Heart right ventricle (tissue), 16 donors: ENCODE data around the gene SAV1. TPM values are rescaled to one million over a fixed set of nuclear protein-coding genes. Genes with fewer than 3 reads are reported as not detected.
A peak's percentile ranks its signal among the peaks of the same experiment; 100 is the strongest.
"Not testable (repeated sequence)": the region's sequence is repeated elsewhere in the genome, so short reads cannot be mapped to it uniquely, and the experiment has no call there.

ENCODE experiments used
- ATAC-seq, 8 donors: fragments of 200-7000 bp; cut with Tn5 transposase; one replicate each; pipeline ENCODE4 v1.9.1; 2020; ENCODE audit warnings: mild to moderate bottlenecking in 8 of 8, moderate library complexity in 8 of 8, moderate number of reproducible peaks in 1 of 8
- DNase-seq, 2 donors: peaks; one replicate each; pipeline ENCODE4 v3.0.0-alpha.2; 2020
- H3K27ac ChIP-seq, 10 donors: fragments of 200-600 bp; sonication (generic) in 2 of 10; one replicate each; pipeline versions ENCODE4 v1.5.0 to v1.8.0; 2020 to 2022; ENCODE audit warnings: mild to moderate bottlenecking in 3 of 10
- H3K27me3 ChIP-seq, 7 donors: fragments of 200-600 bp; one replicate each; pipeline ENCODE4 v1.8.0; 2021 to 2022; ENCODE audit warnings: mild to moderate bottlenecking in 2 of 7
- H3K36me3 ChIP-seq, 9 donors: fragments of 200-600 bp; sonication (generic) in 1 of 9; one replicate each; pipeline versions ENCODE4 v1.5.0 to v1.8.0; 2020 to 2022; ENCODE audit warnings: mild to moderate bottlenecking in 2 of 9
- H3K4me1 ChIP-seq, 9 donors: fragments of 200-600 bp; sonication (generic) in 1 of 9; one replicate each; pipeline versions ENCODE4 v1.5.0 to v1.8.0; 2020 to 2022; ENCODE audit warnings: mild to moderate bottlenecking in 4 of 9
- H3K4me3 ChIP-seq, 10 donors: fragments of 200-600 bp; sonication (generic) in 2 of 10; one replicate each; pipeline versions ENCODE4 v1.5.0 to v1.8.0; 2020 to 2022; ENCODE audit warnings: mild to moderate bottlenecking in 7 of 10, moderate library complexity in 2 of 10
- H3K9me3 ChIP-seq, 11 donors: fragments of 200-600 bp in 10 of 11; sonication (generic) in 2 of 11; one replicate each; pipeline versions ENCODE4 v1.5.0 to v1.8.0; 2013 to 2022; ENCODE audit warnings: mild to moderate bottlenecking in 2 of 11, control low read depth in 1 of 11, moderate library complexity in 1 of 11
- WGBS, 2 donors: extraction: QIAGEN DNeasy Blood & Tissue Kit; methylation state at CpG; one replicate each; pipeline ENCODE4 v1.1.7; 2013; ENCODE audit warnings: inconsistent platforms in 1 of 2; 5-methylcytosine and 5-hydroxymethylcytosine counted together
- intact Hi-C, 10 donors: fragments of 100-400 bp; cut with DNase I; formaldehyde crosslinking; loops; one replicate each; pipeline versions ENCODE4 v1.11.1 to v1.14.2; 2022
- polyA plus RNA-seq, 2 donors: library from polyadenylated mRNA; stranded (reverse); fragments of 200-250 nt; gene quantifications; one replicate each; pipeline ENCODE4 v1.2.3, GENCODE V29; 2013
- total RNA-seq, 10 donors: library from RNA; stranded (reverse); fragmentation: NEBNext Ultra II Directional in 3 of 10; extraction: Animal tissue kit (Norgen Biotek cat#: 25700) in 3 of 10; gene quantifications; one replicate each; pipeline versions ENCODE4 v1.2.1 to v1.2.4, GENCODE V29; 2021 to 2023
- TF ChIP-seq, protein P1 (sequence below), 9 donors: fragments of 200-600 bp; sonication (generic) in 2 of 9; IDR thresholded peaks; one replicate each; pipeline versions ENCODE4 v1.5.0 to v1.8.0; 2021 to 2022; ENCODE audit warnings: antibody characterized with exemption in 9 of 9, mild to moderate bottlenecking in 5 of 9, moderate library complexity in 1 of 9
- donor health status: Arrhythmogenic right ventricular cardiomyopathy.
- donor health status: ischemic (EF 13 %, LVEDD 7.1; RV severe dilation, severe dysfunction).
- donor health status: healthy with polysubstance abuse.
- donor health status: DM: no; HTN: yes; CAD: no.
- donor health status: DM: no; HTN: no; CAD: no.
- donor health status: ischemic (EF 25% LVEDD 6.9; RV normal size, moderate dysfunction).
- donor health status: ischemic (EF 25% LVEDD 5.7; RV mildly dilated, moderate dysfunction).
- donor health status: healthy.
- donor health status: DM: yes; HTN: yes; CAD: no.
- donor health status: Ischemic cardiomyopathy.
- donor health status: ischemic (EF 35%, LVEDD 5.7; RV mildly dilated, moderate dysfunction).
- donor health status: nonischemic (EF 11% LVEDD 7.7; RV severe dilation, severe dysfunction).
- donor health status: DM: yes; HTN: yes; CAD: no.
- donor health status: PGD.
- donor health status: ischemic (EF 29% LVEDD 5.4; RV normal size, mild dysfunction).
- donor health status: nonischemic (EF 23%, LVEDD 6.1; RV moderate dilation, normal function).

SAV1 gene
- total and polyA plus RNA-seq, 12 donors, result 10.2 to 32.6 (median 29.1) TPM

DNA sequence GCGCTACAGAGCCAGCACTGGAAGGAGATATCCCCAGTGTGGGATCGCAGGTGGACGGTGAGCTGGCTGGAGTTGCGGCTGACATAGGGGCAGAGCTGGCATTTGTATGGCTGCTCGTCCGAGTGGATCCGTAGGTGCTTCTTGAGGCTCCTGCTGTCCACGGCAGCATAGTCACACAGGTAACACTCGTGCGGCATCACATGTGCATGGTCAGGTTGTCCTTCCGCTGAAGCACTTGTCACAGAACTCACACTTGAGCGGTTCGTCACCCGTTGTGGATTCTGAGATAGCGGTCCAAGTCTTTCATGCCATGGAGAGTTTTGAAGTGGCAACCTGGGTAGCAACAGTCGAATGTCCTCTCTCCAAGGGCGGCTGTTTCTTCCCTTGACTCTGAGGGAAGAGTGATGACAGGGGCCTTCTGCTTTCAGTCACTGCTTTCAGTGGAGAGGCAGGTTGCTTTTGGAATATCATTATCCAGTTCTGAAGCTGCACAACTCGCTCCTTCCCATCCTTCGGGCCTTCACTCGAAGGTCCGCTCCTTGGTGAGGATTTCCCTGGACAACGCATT lies 37.0 kb upstream of the SAV1 start:
- intact Hi-C loops, result loop anchor here in 1 of 10 donors (10.0 kb wide), 1 partner anchor 60 kb away; no protein-coding TSS in a partner anchor

DNA sequence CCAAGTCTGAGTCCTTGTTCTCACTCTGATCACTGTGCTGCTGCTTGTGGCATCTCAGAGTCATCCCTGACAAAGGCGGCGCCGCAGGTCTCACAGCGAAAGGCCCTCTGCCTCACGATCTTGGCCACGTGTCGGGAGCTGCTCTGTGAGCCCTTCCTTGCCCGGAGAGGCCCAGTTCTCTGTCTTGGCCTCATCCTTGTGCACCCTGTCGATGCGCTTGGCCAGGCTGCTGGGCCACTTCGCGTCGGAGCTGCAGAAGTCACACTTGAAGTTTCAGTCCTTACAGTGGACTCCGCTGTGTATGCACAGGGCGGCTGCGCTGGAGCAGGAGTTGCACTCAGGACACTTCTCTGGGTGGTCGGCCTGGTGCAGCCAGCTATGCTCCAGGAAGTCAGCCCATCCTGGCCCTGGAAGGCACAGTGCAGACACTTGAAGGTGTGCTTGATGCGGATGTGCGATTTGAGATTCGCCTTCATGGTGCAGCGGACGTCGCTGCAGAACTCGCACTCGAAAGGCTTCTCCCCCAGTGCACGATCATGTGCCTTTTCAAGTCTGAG lies 36.4 kb upstream of the SAV1 start:
- ATAC-seq (peak in 3 of 8 donors; percentile 27 to 53 (median 31)), DNase-seq (no peak)
- H3K4me1 ChIP-seq, result no peaks in the 10 kb centered on the region
- 91% methylated on average over 26 of the region's 26 CpGs for WGBS, 2 donors
- intact Hi-C loops, result loop anchor here in 1 of 10 donors (10.0 kb wide), 1 partner anchor 60 kb away; no protein-coding TSS in a partner anchor
- no peak overlapping the region for H3K4me3 ChIP-seq
- H3K36me3 ChIP-seq, result no peaks in the 10 kb centered on the region
- H3K9me3 ChIP-seq, result no peaks in the 10 kb centered on the region
- H3K27me3 ChIP-seq, result no peaks in the 10 kb centered on the region
- no peak overlapping the region for H3K27ac ChIP-seq
- TF ChIP-seq, protein P1, sequence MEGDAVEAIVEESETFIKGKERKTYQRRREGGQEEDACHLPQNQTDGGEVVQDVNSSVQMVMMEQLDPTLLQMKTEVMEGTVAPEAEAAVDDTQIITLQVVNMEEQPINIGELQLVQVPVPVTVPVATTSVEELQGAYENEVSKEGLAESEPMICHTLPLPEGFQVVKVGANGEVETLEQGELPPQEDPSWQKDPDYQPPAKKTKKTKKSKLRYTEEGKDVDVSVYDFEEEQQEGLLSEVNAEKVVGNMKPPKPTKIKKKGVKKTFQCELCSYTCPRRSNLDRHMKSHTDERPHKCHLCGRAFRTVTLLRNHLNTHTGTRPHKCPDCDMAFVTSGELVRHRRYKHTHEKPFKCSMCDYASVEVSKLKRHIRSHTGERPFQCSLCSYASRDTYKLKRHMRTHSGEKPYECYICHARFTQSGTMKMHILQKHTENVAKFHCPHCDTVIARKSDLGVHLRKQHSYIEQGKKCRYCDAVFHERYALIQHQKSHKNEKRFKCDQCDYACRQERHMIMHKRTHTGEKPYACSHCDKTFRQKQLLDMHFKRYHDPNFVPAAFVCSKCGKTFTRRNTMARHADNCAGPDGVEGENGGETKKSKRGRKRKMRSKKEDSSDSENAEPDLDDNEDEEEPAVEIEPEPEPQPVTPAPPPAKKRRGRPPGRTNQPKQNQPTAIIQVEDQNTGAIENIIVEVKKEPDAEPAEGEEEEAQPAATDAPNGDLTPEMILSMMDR (IDR thresholded peaks at IDR 0.05), result no peak

More for the DNA sequence above, 37.0 kb upstream of the SAV1 start:
- Histone ChIP-seq H3K9me3 (no peaks in the 10 kb centered on the region), H3K4me1 (no peaks in the 10 kb centered on the region), H3K4me3 (no peak overlapping the region), H3K36me3 (no peaks in the 10 kb centered on the region), H3K27me3 (no peaks in the 10 kb centered on the region), H3K27ac (no peak overlapping the region)
- peak in 7 of 8 donors; percentile 28 to 93 (median 79) for ATAC-seq
- 53 to 60% methylated on average over 22 of the region's 22 CpGs for WGBS, 2 donors
- DNase-seq, result peak in 1 of 2 donors; percentile 15
- TF ChIP-seq, protein P1 (IDR thresholded peaks at IDR 0.05), result no peak

DNA sequence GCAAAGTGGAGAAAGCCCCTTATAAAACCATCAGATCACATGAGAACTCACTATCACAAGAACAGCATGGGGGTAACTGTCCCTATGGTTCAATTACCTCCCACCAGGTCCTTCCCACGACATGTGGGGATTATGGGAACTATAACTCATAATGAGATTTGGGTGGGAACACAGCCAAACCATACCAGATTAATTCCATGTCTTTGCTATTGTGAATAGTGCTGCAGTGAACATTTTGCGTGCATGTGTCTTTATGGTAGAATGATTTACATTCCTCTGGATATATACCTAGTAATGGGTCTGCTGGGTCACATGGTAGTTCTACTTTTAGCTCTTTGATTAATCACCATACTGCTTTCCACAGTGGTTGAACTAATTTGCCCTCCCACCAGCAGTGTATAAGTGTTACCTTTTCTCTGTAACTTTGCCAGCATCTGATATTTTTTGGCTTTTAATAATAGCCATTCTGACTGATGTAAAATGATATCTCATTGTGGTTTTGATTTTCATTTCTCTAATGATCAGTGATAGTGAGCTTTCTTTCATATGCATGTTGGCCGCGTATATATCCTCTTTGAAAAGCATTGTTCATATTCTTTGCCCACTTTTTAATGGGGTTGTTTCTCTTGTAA lies 29.7 kb upstream of the SAV1 start:
- 76 to 82% methylated on average over 4 of the region's 4 CpGs for WGBS, 2 donors
- no peak for ATAC-seq
- TF ChIP-seq, protein P1 (IDR thresholded peaks at IDR 0.05), result no peak
- no peak overlapping the region for H3K4me3 ChIP-seq
- intact Hi-C loops, result no loop called here
- H3K4me1 ChIP-seq, result no peaks in the 10 kb centered on the region
- H3K27ac ChIP-seq, result no peak overlapping the region
- no peaks in the 10 kb centered on the region for H3K36me3 ChIP-seq
- H3K27me3 ChIP-seq, result no peaks in the 10 kb centered on the region
- no peak for DNase-seq
- H3K9me3 ChIP-seq, result peaks cover 0 to 5% (median 0%) of the 10 kb centered on the region in 11 donors

DNA sequence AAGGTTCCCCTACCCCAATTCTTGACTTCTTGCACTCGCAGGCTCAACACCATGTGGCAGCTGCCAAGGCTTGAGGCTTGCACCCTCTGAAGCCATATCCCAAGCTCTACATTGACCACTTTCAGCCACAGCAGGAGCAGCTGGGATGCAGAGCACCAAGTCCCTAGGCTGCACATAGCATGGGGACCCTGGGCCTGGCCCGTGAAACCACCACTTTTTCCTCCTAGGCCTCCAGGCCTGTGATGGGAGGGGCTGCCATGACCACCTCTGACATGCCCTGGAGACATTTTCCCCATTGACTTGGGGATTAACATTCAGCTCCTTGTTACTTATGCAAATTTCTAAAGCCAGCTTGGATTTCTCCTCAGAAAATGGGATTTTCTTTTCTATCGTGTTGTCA lies 26.2 kb upstream of the SAV1 start:
- H3K4me1 ChIP-seq, intact Hi-C loops, H3K36me3 ChIP-seq, H3K4me3 ChIP-seq, H3K27me3 ChIP-seq, H3K9me3 ChIP-seq, H3K27ac ChIP-seq, DNase-seq, ATAC-seq: not testable (repeated sequence)
- WGBS, 2 donors, result 97 to 98% methylated on average over 3 of the region's 3 CpGs

DNA sequence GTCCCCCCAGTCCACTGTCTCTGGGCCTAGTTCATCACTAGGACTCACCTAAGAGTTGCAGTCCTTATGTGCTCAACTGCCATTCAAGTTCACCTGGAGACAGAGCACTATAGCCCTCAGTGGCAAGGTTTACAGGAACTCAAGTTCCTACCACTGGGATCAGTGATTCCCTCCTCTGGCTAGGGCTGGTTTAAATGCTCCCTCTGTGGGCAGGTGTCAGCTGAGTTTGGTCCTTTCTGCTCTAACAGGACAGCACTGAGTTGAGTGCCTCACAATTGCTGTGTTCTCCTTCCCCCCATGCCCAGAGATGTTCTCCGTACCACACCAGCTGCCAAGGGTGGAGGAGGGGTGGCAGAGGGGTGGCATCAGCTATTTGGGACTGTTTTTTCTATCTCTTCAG lies 20.8 kb upstream of the SAV1 start:
- 88 to 96% methylated on average over 1 of the region's 1 CpG for WGBS, 2 donors
- peaks cover 0 to 22% (median 0%) of the 10 kb centered on the region in 11 donors for H3K9me3 ChIP-seq
- intact Hi-C loops, result no loop called here
- no peak overlapping the region for H3K4me3 ChIP-seq
- no peaks in the 10 kb centered on the region for H3K4me1 ChIP-seq
- no peaks in the 10 kb centered on the region for H3K36me3 ChIP-seq
- no peaks in the 10 kb centered on the region for H3K27me3 ChIP-seq
- no peak overlapping the region for H3K27ac ChIP-seq
- DNase-seq (no peak), ATAC-seq (no peak)
- TF ChIP-seq, protein P1 (IDR thresholded peaks at IDR 0.05), result peak in 2 of 9 donors; percentile 20 to 30
